Stimulated activated CD8-positive, alpha-beta memory T cell treated with anti-CD3 and anti-CD28 coated beads, Interleukin-7, amount 100 ng/mL, for 1 hour (primary cell): ENCODE results near the gene GLDC.

Experiments
- DNase-seq, 2 donors: peaks; one replicate each; pipeline ENCODE4 v3.0.0-alpha.2; 2020; ENCODE audit warnings: low read depth in 2 of 2

Gene GLDC

DNA sequence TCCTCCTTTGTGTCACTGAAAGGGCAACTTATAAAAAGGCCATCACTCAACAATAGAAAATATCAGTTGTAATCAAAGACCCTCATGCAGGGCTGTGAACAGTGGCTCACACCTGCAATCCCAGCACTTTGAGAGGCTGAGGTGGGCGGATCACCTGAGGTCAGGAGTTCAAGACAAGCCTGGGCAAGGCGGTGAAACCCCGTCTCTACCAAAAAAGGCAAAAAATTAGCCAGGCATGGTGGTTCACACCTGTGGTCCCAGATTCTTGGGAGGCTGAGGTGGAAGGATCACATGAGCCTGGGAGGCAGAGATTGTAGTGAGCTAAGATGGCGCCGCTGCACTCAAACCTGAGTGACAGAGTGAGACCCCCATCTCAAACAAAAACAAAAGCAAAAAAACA, 24.7 kb downstream of the GLDC start:
- DNase-seq: no peak

DNA sequence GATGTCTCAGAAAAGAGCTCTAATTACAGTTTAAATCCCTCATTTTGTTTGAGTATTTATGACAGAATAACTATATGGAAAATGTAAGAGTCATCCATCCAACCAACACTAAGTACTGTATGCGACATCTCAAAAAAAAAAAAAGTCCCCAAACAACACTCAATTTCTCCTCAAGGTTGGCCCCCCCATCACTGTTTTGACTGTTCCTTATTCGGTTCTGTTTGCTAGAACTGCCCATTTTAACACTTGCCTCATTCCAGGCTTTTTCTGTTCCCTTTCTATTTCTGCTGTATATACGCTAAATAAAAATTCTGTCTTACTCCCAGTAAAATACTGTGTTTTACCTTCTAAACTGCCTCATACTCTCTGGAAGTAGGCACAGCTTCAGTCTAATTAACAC, 25.2 kb downstream of the GLDC start:
- no peak for DNase-seq

DNA sequence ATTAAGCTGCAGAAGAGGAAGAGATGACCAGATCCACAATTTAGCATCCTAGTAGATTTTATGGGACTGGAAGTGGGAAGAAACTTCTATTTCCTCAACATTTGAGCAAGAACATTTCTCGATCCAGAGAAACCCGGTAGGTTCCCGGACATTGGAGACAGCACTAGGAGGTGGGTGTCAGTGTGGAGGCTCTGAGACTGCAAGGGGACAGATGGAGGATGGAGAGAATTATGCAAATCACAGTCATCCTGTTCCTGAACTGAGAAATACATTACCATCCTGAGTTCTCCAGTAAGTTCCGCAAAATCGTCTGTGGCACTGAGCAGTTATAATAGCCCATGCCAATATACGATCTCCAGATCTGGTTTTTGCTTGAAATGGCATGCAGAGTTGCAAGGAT, 25.6 kb downstream of the GLDC start:
- DNase-seq: no peak

DNA sequence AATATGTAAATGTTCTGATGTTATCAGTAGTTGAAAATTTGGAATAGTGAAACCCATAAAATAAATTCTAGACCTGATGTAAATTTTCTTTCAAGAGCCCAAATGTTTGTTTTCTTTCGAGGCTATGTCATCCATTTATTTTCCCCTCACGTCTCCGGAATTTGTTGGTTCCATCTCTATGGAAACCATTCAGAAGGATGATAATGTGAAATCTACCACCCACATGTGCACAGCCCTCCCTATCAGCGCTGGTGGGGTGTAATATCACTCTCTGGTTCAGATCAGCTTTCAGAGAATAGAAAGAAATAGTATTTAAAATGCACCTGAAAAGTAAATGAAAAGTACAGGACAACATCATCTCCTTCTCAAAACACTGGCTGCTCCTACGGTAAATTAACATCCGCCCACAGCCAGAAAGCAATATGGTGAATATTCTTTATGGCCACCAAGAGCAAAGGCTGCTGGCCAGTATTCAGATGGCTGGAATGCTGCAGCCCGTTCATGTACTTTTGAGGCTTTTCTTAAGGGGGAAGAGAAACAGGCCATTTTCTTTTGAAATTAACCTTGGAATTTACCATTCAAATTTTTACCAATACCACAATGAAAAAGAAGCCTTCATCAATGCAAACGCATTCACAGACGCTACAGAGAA, 28.5 kb downstream of the GLDC start:
- no peak for DNase-seq

DNA sequence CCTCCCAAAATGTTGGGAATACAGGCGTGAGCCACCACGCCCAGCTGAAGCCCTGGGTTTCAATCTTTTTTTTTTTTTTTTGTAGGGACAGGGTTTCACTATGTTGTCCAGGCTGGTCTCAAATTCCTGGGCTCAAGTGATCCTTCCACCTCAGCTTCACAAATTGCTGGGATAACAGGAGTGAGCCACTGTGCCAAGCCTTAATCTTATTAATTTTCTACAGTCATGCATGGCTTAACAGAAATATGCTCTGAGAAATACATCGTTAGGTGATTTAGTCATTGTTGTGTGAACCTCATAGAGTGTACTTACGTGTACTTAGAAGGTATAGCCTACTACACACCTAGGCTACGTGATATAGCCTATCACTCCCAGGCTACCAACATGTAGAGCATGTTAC, 31.0 kb downstream of the GLDC start:
- no peak for DNase-seq

DNA sequence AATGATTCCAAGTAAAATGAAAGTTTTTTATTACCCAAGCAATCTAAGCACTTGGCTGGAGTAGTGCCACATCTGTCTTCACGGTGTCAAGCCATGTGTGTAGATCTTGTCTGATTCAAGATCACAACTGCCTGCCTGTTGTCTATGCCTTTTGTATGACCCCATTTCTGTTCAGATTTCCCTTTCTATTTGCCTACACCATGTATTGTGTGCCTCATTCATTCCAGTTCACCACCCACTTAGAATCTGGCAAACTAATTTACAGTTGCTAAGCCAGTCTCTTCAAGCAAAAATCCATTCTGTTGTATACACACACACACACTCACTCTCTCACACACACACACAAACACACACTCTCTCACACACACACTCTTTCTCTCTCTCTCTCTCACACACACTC, 33.7 kb downstream of the GLDC start:
- no peak for DNase-seq

DNA sequence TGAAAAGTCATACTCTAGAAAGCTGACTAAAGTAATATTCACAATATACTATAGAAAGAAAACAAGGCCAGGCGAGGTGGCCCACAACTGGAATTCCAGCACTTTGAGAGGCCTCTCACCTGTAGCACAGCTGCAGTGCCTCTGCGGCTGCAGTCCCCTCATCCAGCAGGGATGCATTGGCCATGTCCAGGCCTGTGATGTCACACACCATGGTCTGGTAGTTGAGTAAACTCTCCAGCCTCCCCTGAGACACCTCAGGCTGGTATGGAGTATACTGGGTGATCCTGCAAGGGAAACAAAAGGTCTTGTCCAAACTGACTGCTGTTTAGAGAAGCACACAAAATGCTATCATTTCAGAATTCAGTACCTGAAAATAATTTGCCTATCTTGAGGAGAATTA, 35.5 kb downstream of the GLDC start:
- DNase-seq: no peak

DNA sequence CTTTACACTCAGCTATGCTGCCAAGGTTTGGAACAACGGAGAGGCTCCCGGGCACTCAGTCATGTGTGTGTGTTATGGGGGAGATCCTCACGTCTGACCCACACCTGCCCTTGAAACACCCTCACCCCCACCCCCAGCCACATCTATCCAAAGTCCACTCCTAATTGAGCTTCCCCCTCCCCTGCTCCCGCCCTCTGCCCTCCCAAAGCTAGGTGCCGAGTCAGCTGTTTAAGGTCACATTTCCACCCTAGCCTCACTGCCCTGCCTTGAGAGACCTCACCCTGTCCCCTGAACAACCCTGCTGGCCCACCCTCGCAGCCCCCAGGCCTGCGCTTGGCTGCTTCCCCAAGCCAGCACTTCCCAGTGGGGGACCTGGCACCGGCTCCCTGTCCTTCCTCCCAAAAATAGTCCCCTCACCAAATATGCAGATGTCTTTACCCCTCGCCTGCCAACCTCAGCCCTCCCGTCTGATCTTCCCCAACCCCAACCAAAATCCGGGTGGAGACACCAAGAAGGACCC, 36.0 kb downstream of the GLDC start:
- DNase-seq: no peak

DNA sequence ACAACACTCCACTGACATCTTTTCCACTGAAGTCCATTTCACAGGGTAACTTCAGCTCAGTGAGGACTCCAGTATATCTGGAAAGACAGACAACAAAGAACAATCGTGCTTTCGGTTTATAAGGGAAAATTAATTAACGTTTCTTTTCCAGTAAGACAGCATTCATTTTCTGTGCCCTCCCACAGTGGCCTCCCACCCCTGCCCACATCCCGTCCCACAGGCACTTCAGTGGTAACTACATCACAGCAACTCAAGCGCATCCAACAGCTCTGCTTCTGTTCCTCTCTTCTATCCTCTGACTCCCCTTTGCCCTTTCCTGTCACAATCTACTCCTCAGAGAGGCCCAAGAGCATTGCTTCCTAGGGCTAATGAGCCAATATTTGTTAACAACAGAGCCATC, 40.3 kb downstream of the GLDC start:
- DNase-seq: no peak

DNA sequence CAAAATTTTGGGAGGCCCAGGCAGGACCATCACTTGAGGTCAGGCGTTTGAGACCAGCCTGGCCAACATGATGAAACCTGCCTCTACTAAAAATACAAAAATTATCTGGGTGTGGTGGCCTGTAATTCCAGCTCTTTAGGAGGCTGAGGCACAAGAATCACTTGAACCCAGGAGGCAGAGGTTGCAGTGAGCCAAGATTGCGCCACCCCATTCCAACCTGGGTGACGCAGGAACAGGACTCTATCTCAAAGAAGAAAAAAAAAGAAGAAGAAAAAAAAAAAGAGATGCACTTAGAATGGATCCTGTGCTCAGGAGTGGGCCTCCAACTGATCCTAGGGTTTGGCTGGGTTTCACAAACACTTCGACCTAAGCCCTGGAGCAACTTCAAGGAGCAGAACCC, 45.1 kb downstream of the GLDC start:
- DNase-seq: no peak

DNA sequence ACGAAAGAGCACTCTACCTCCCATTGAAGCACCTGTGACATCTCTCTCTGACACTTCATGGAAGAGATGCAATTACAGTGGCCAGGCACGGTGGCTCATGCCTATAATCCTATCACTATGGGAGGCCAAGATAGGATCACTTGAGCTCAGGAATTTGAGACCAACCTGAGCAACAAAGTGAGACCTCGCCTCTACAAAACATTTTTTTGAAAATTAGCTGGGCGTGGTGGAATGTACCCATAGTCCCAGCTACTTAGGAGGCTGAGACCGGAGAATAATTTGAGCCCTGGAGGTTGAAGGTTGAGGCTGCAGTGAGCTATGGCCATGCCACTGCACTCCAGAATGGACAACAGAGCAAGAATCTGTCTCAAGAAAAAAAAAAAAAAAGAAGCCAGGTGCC, 45.5 kb downstream of the GLDC start:
- no peak for DNase-seq

DNA sequence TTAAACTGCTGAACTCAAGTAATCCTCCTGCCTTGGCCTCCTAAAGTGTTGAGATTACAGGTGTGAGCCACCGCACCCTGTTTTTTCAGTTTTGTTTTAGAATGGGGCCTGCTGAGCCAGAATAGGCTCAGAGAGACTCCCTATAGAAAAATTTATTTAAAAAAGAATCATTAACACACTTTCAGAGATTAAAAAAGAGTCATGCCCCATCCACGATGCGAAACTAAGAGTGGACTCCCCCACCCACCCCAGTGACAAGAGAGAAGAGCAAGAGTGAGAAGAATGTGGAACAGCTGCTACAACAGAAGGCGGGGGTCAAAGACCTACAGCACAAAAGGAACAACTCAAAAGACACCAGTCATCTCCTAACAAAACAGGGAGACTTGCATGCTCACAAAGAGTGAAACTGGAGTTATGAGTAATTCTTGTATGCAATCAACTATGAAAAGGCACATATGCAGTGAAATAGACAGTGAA, 47.2 kb downstream of the GLDC start:
- DNase-seq: no peak

DNA sequence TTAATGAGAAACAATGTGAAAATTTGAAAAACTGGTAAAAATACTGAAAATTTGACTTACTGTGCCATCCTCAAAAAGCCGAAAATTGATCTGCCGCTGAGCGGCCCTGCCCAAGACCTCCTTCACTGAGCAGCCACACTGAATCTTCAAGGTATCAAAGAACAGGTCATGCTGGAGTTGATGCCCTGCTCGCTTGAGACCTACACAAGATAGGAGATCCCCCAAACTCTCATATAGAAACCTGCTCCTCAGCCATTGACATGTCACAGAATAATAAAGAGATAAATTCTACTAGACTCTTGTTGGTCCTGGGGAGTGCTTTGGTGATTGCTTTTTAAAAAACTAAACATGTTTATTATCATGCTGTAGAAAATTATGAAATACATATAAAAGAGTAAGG, 52.7 kb downstream of the GLDC start:
- no peak for DNase-seq

DNA sequence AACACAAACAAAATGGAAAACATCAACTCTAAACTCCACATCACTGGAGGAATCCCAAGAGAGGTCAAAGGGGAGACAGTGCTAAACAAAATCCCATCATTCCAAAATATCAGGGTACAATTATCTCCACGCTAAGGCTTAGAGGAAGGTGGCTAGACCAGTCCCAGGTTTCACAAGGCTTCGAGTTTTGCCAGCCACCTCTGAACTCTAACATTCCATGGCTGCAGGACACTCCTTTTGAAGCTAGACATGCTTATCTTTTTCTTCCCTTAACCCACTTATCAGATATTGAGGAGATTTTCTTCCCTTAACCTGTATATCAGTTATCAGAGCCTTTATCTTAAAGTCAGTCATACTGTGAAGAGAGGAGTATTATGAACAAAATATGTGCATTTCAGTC, 53.3 kb downstream of the GLDC start:
- no peak for DNase-seq

DNA sequence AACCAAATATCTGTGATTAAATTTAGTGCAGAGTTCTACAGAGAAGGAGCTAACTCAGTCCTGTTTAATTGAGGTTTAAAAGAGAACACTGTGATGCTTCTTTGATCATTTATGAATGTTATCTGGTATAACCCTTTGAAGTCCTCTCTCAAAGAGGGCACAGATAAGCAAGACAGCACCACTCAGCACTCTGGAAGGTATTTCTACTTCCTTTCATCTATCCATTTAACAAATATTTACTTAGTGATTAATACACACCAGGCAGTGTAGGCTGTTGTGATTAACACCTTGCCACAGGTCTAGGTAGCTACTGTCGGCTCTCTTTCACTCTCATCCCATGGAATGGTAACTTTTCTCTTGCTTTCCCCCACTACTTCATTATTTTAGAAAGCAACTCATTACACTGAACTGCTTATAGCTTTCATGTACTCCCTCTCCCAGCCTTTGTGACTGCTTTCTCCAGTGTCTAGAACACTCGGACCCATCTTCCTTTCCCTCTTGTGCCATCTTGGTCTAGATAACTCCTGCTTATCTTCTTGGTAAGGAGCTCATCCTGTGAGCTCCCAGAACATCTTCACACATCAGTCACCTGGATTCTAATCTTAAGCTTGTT, 54.7 kb downstream of the GLDC start:
- DNase-seq: no peak

DNA sequence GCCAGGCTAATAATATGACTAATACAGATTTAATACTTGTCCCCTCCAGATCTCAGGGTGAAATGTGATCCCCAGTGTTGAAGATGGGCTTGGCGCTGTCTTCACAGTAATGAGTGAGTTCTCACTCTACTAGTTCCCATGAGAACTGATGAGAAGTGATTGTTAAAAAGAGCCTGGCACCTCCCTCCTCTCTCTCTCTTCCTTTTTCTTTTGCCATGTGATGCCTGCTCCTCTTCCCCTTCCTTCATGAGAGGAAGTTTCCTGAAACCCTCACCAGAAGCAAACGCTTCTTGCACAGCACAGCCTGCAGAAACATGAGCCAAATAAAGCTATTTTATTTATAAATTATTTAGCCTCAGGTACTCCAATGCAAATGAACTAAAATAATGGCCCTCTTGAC, 55.2 kb downstream of the GLDC start:
- no peak for DNase-seq

DNA sequence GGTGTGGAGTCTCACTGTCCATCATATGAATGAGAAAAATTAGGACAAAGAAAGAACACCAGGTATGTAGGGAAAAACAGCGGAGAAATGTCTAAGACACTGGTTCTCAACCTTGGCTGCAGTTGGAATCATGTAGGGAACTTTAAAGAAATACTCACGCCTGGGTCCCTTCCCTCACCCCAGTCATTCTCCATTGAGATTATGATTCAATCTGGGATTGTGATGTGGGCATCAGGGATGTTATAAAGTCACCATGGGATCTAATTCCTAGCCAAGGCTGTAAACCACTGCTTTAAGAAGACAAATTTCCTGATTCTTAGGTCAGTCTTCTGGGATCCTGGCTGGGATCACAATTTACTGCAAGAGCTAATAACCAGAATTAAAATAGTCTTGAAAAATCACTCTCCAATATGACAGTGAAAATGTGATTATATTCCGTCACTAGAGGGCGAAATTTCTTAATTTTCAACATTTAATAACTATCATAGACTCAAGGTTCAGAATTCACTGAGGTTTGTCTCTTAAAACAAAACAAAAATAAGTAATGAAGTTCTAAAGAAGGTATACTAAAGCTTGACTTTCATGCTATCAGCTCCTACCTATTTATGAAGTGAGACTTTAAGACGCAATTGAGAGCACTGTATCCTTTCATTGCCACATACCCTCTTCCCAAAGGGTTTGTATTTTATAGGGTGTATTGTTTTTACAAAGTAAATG, 60.5 kb downstream of the GLDC start:
- no peak for DNase-seq

DNA sequence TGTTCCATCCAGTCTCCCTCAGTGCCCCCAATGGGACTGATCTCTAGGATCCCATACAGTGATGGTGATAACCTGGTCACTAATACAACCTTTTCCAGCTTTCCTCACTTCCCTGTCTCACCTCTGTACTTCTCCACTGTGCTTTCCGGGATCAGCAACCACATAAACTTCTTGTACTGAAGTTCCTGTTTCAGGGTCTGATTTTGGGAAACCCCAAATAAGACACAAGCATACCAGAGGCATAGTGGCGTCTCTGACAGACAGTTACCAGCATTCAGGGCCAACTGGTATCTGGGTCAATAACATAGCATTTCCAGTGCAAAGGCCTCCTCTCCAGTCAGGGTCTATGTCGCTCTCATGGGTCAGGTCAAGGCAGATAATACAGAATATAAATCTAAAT, 64.3 kb downstream of the GLDC start:
- no peak for DNase-seq

DNA sequence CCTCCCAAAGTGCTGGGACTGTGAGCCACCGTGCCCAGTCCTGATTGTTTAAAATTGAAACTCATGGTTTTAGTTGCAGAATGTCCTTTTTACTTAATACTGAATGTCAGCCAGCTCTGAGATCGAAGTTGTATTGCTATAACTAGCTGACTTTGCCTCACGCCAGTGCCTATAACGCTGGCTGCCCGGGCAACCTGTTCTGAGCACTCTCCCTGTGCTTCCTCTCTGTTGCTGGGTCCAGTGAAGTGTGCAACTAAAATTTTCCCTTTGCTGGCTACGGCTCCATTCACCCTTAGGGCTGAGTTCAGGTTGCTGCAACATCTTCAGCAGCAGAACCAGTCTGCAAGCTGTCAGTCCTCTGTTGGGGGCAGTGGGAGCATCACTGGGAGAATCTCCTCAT, 65.9 kb downstream of the GLDC start:
- DNase-seq: no peak

DNA sequence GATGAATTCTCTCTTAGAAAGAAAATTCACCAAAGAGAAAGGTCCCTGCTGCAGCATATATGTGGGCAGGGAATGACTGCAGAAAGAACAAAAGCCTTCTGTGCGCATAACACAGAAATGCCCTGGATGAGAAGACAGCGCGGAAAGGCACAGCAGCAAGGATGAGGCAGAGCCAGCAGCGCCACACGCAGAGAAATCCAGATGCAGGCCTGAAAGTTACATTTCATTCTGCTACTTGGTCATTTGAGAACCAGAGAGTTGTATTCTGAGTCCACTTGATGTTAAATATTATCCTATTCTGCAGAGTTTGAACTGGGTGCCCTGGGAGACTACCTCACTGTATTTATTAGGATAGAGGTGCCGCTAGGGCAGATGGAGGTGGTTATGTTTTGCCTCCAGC, 68.5 kb downstream of the GLDC start:
- no peak for DNase-seq

DNA sequence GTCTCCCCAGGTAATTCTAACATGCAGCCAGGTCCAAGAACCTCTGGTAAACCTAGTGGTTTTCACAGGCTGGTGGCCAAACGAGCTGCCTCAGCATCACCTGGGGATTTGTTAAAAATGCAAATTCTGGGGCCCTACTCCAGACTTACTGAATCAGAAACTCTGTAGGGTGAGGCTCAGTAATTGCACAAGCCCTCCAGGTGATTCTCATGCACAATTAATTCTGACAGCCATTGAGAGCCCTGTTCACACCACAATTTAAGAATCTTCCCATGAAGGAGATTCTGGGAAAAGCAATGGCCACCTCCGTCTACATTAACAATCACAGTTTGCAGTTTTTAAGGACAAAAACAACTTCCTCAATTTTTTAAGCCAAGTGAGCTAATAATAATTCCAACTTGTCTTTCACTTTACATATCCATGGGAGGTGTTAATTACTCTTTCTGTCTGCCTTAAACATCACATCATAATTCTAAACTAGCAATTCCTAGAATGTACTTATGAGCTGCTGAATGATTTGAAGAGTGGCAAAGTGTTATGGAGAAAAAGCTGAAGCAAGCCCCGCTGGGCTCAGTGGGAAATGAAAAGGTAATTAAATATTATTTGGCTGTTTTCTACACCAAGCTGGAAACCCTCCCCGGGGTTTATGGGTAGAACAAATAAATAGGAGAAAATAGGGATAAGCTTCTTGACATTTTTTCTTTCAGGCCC, 70.0 kb downstream of the GLDC start:
- DNase-seq: no peak

DNA sequence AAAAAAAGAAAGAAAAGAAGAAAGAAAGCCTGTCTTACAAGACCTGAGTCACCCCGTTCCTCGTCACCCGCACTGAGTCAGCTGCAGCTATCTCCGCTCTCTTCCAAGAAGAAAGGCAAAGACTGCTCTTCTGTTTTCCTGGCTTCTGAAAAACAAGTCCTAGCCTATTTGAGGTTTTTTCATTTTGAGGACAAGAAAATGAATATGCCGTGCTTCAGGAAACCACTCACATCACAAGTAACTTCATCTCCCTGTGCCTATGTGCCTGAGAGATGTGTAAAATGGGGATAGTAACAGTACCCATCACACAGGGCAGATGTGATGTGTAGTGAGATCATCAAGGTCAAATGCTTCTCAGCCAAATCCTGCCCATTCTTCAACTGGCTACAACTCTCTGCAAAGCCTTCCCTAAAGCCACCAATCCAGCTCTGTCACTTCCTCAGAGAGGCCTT, 78.4 kb downstream of the GLDC start:
- DNase-seq: no peak
